K562 (cell line): Measurements from ENCODE around the gene ANKZF1. TPM values are rescaled to one million over a fixed set of nuclear protein-coding genes. Genes with fewer than 3 reads are reported as not detected.

ENCODE experiments used
- ATAC-seq: fragments of 200-7000 bp; cut with Tn5 transposase; 3 replicates; pipeline ENCODE4 v1.9.1; 2020; ENCODE audit warnings: moderate library complexity
- BruUV-seq: library from RNA; stranded (reverse); fragments of 400-500 nt; replicated peaks from 2 replicates; lab custom pipeline; 2021; lab: Mats Ljungman, UMichigan
- CTCF ChIA-PET: fragments of 300-600 bp; formaldehyde crosslinking; extraction: SDS; loops from one replicate; lab custom pipeline; 2021; ENCODE audit warnings: low intra/inter-chr PET ratio; lab: Yijun Ruan, JAX
- POLR2A ChIA-PET: fragments of 300-600, 350-650 bp; sonication (Branson Sonifier 250); formaldehyde crosslinking; extraction: SDS; loops from one replicate; lab custom pipeline; 2021; ENCODE audit warnings: antibody characterized with exemption, inconsistent platforms; lab: Yijun Ruan, JAX
- DNase-seq, 4 experiments: peaks; one replicate each; pipeline versions ENCODE4 v3.0.0 to v3.0.0-alpha.2; 2011 to 2018; ENCODE audit warnings: low spot score in 3 of 4, mixed read lengths in 3 of 4; ENCODE audit errors: extremely low read depth in 1 of 4
- FAIRE-seq: peaks from 2 replicates; lab custom pipeline; 2011; peaks lifted over from hg19 to GRCh38; lab: Jason Lieb, UNC
- H2AFZ ChIP-seq: 2 replicates; pipeline ENCODE4 v1.6.0; 2011; ENCODE audit warnings: low read depth, low read length, control low read depth, inconsistent platforms
- H3K27ac ChIP-seq: fragments of 200-600 bp; 3 replicates; pipeline ENCODE4 v1.8.0; 2011; ENCODE audit warnings: low read depth, mild to moderate bottlenecking, control low read depth, inconsistent platforms, low read length, moderate library complexity, mixed read lengths; ENCODE audit errors: extremely low read depth
- H3K27me3 ChIP-seq, 2 experiments: fragments of 300-600 bp in 1 of 2; 2 replicates in 1 of 2; 3 replicates in 1 of 2; pipeline versions ENCODE4 v1.6.0 to v1.8.0; 2011; ENCODE audit warnings: inconsistent platforms in 2 of 2, low read length in 2 of 2, mild to moderate bottlenecking in 1 of 2, mixed read lengths in 1 of 2, moderate library complexity in 1 of 2; ENCODE audit not compliant: control insufficient read depth in 2 of 2, insufficient read depth in 2 of 2
- H3K36me3 ChIP-seq: fragments of 300-600 bp; 3 replicates; pipeline ENCODE4 v1.8.0; 2011; ENCODE audit warnings: mild to moderate bottlenecking, low read length, inconsistent platforms; ENCODE audit not compliant: control insufficient read depth, insufficient read depth
- H3K4me1 ChIP-seq, 2 experiments: fragments of 200-600 bp in 1 of 2; replicated peaks in 1 of 2; 2 replicates in 1 of 2; 3 replicates in 1 of 2; pipeline versions ENCODE4 v1.5.1 to v1.8.0; 2011; ENCODE audit warnings: inconsistent platforms in 2 of 2, low read length in 2 of 2, mild to moderate bottlenecking in 1 of 2, mixed read lengths in 1 of 2, moderate library complexity in 1 of 2; ENCODE audit not compliant: control insufficient read depth in 2 of 2, insufficient read depth in 2 of 2
- H3K4me2 ChIP-seq: 2 replicates; pipeline ENCODE4 v1.6.1; 2011; ENCODE audit warnings: low read length, control low read depth, inconsistent platforms, mixed read lengths; ENCODE audit not compliant: insufficient read depth
- H3K4me3 ChIP-seq: fragments of 200-600 bp; sonication (generic), shearing (Covaris generic); 2 replicates; pipeline ENCODE4 v1.5.1; 2016; ENCODE audit warnings: control low read depth, inconsistent platforms
- H3K79me2 ChIP-seq: fragments of 200-600 bp; 3 replicates; pipeline ENCODE4 v1.8.0; 2011; ENCODE audit warnings: low read length, inconsistent platforms; ENCODE audit not compliant: control insufficient read depth, insufficient read depth
- H3K9ac ChIP-seq, 2 experiments: 2 replicates each; pipeline versions ENCODE4 v1.6.0 to v1.6.1; 2011; ENCODE audit warnings: low read depth in 2 of 2, low read length in 2 of 2, control low read depth in 1 of 2, inconsistent platforms in 1 of 2, mild to moderate bottlenecking in 1 of 2, mixed read lengths in 1 of 2; ENCODE audit not compliant: insufficient read depth in 1 of 2
- H3K9me1 ChIP-seq: one replicate; pipeline ENCODE4 v1.6.0; 2011; ENCODE audit warnings: inconsistent platforms, mild to moderate bottlenecking, low read length, moderate library complexity; ENCODE audit not compliant: control insufficient read depth, insufficient read depth
- H3K9me3 ChIP-seq: replicated peaks from 2 replicates; pipeline ENCODE4 v1.5.1; 2011; ENCODE audit warnings: low read depth, low read length, inconsistent platforms; ENCODE audit not compliant: control insufficient read depth, insufficient read depth
- H4K20me1 ChIP-seq: replicated peaks from 2 replicates; pipeline ENCODE4 v1.6.1; 2011; ENCODE audit warnings: low read length, inconsistent platforms, mixed read lengths; ENCODE audit not compliant: control insufficient read depth, insufficient read depth
- BCOR ChIP-seq: fragments of 450-650 bp; IDR thresholded peaks from 2 replicates; pipeline ENCODE4 v1.6.1; 2016
- BRD9 ChIP-seq: fragments of 450-650 bp; IDR thresholded peaks from 2 replicates; pipeline ENCODE4 v1.6.1; 2018; ENCODE audit warnings: low read depth; ENCODE audit not compliant: partially characterized antibody
- CHD4 ChIP-seq: fragments of 200-600 bp; sonication (generic); IDR thresholded peaks from 3 replicates; pipeline ENCODE4 v1.6.1; 2012; ENCODE audit warnings: low read depth, mild to moderate bottlenecking, mixed read lengths, low read length, inconsistent platforms; ENCODE audit not compliant: insufficient read depth, insufficient replicate concordance, poor library complexity, severe bottlenecking
- HMGN3 ChIP-seq: IDR thresholded peaks from 2 replicates; pipeline ENCODE4 v1.6.1; 2011; ENCODE audit warnings: borderline replicate concordance, low read depth, mild to moderate bottlenecking, mixed read lengths, low read length; ENCODE audit not compliant: insufficient read length; ENCODE audit errors: extremely low read depth
- NFE2 ChIP-seq: IDR thresholded peaks from 2 replicates; pipeline ENCODE4 v1.6.1; 2014; ENCODE audit warnings: antibody characterized with exemption, low read depth
- PHB ChIP-seq: fragments of 250-450 bp; sonication (Bioruptor Pico); IDR thresholded peaks from 2 replicates; pipeline ENCODE4 v1.5.0; 2021
- RBM34 ChIP-seq: fragments of 200-400 bp; formaldehyde crosslinking; IDR thresholded peaks from 2 replicates; pipeline ENCODE4 v1.6.1; 2018; ENCODE audit warnings: low read length, borderline replicate concordance; ENCODE audit not compliant: insufficient read depth
- ZFP36 ChIP-seq: fragments of 150-350 bp; IDR thresholded peaks from 2 replicates; pipeline ENCODE4 v1.6.1; 2018; ENCODE audit warnings: low read length, low read depth; ENCODE audit not compliant: partially characterized antibody
- ZNF140 ChIP-seq: fragments of 250-450 bp; sonication (Bioruptor Pico); IDR thresholded peaks from 2 replicates; pipeline ENCODE4 v1.8.0; 2021; ENCODE audit warnings: moderate library complexity, mild to moderate bottlenecking, inconsistent platforms
- ZNF212 ChIP-seq: fragments of 450-650 bp; formaldehyde crosslinking; IDR thresholded peaks from 2 replicates; pipeline ENCODE4 v1.4.0; 2020; ENCODE audit warnings: mild to moderate bottlenecking
- ZNF668 ChIP-seq: fragments of 250-450 bp; sonication (Bioruptor Pico); IDR thresholded peaks from 2 replicates; pipeline ENCODE4 v1.8.0; 2022; ENCODE audit warnings: mild to moderate bottlenecking, inconsistent platforms
- WGBS: fragments of 100-300 bp; shearing (Covaris generic); methylation state at CpG from one replicate; pipeline ENCODE4 v1.1.6; 2016; ENCODE audit warnings: low coverage, mixed read lengths; ENCODE audit not compliant: insufficient coverage; ENCODE audit errors: missing lambda C conversion rate; 5-methylcytosine and 5-hydroxymethylcytosine counted together
- in situ Hi-C: fragments of 300-500 bp; cut with MboI; formaldehyde crosslinking; loops from 4 replicates; pipeline ENCODE4 v1.15.0; 2018; ENCODE audit warnings: inconsistent platforms, mixed read lengths
- intact Hi-C: fragments of 100-400 bp; cut with micrococcal nuclease; formaldehyde crosslinking; loops from 2 replicates; pipeline ENCODE4 v1.14.2; 2022
- polyA plus RNA-seq, 8 experiments: library from polyadenylated mRNA; depleted of rRNA in 4 of 8; stranded (reverse) in 5 of 8; unstranded in 3 of 8; fragments of >200 nt; fragmentation: Nextera tagmentation in 2 of 8; fragmentation: Illumina TruSeq in 1 of 8; extraction: Ambion mirVana in 2 of 8; extraction: Trizol in 1 of 8; gene quantifications; 2 replicates each; pipeline versions ENCODE4 v1.2.1 to v1.2.3, GENCODE V29; 2011 to 2014; ENCODE audit warnings: inconsistent platforms in 1 of 8, missing spikeins in 1 of 8
- total RNA-seq, 7 experiments: library from RNA; depleted of rRNA in 6 of 7; stranded (reverse); fragments of >200 nt in 6 of 7; fragmentation: Illumina TruSeq in 2 of 7; extraction: Trizol in 2 of 7; gene quantifications; 2 replicates each; pipeline versions ENCODE4 v1.2.1 to v1.2.3, GENCODE V29; 2011 to 2021; ENCODE audit warnings: low replicate concordance in 1 of 7
- TF ChIP-seq, protein P1 (sequence below): fragments of 450-650 bp; IDR thresholded peaks from 2 replicates; pipeline ENCODE4 v1.6.1; 2016; ENCODE audit warnings: borderline replicate concordance
- TF ChIP-seq, protein P2 (sequence below): sonication (generic); formaldehyde crosslinking; IDR thresholded peaks from 2 replicates; pipeline ENCODE4 v1.8.1; 2023; ENCODE audit warnings: mild to moderate bottlenecking, missing genetic modification reagents

ANKZF1 gene
- total and polyA plus RNA-seq, 9 of the 15 experiments (the other 6 are each of a cell fraction or from before 2014, with no cell fraction given), result 3.1 to 60.6 (median 31.0) TPM

- H3K36me3 ChIP-seq, result peaks cover 65% of the 10 kb centered on the region
- intact Hi-C loops (no loop called here), in situ Hi-C loops (no loop called here)
- H3K9ac ChIP-seq, result no peak overlapping the region
- no TSS peak for BruUV-seq
- no peak overlapping the region for H3K4me3 ChIP-seq
- H3K27me3 ChIP-seq, result no peaks in the 10 kb centered on the region
- TF ChIP-seq, protein P1, sequence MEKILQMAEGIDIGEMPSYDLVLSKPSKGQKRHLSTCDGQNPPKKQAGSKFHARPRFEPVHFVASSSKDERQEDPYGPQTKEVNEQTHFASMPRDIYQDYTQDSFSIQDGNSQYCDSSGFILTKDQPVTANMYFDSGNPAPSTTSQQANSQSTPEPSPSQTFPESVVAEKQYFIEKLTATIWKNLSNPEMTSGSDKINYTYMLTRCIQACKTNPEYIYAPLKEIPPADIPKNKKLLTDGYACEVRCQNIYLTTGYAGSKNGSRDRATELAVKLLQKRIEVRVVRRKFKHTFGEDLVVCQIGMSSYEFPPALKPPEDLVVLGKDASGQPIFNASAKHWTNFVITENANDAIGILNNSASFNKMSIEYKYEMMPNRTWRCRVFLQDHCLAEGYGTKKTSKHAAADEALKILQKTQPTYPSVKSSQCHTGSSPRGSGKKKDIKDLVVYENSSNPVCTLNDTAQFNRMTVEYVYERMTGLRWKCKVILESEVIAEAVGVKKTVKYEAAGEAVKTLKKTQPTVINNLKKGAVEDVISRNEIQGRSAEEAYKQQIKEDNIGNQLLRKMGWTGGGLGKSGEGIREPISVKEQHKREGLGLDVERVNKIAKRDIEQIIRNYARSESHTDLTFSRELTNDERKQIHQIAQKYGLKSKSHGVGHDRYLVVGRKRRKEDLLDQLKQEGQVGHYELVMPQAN, result no peak
- TF ChIP-seq ZNF668 (CRISPR knock-in tag), result no peak
- TF ChIP-seq PHB (CRISPR knock-in tag), result no peak
- no peak for TF ChIP-seq RBM34
- no peak for TF ChIP-seq ZNF140 (CRISPR knock-in tag)
- TF ChIP-seq HMGN3, result no peak
- no peak for TF ChIP-seq ZFP36
- TF ChIP-seq, protein P2, sequence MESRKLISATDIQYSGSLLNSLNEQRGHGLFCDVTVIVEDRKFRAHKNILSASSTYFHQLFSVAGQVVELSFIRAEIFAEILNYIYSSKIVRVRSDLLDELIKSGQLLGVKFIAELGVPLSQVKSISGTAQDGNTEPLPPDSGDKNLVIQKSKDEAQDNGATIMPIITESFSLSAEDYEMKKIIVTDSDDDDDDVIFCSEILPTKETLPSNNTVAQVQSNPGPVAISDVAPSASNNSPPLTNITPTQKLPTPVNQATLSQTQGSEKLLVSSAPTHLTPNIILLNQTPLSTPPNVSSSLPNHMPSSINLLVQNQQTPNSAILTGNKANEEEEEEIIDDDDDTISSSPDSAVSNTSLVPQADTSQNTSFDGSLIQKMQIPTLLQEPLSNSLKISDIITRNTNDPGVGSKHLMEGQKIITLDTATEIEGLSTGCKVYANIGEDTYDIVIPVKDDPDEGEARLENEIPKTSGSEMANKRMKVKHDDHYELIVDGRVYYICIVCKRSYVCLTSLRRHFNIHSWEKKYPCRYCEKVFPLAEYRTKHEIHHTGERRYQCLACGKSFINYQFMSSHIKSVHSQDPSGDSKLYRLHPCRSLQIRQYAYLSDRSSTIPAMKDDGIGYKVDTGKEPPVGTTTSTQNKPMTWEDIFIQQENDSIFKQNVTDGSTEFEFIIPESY, result no peak
- TF ChIP-seq ZNF212, result no peak
- TF ChIP-seq CHD4, result no peak
- TF ChIP-seq BCOR, result no peak
- TF ChIP-seq NFE2, result no peak
- no peak for TF ChIP-seq BRD9
- H3K79me2 ChIP-seq, result peaks cover 26% of the 10 kb centered on the region
- no peak overlapping the region for H2AFZ ChIP-seq
- no peak for FAIRE-seq
- no peaks in the 10 kb centered on the region for H3K9me1 ChIP-seq
- H3K4me1 ChIP-seq, result peaks cover 5 to 10% of the 10 kb centered on the region in 2 experiments; a peak in 4 of 5 replicates
- no peaks in the 10 kb centered on the region for H3K9me3 ChIP-seq
- no peak overlapping the region for H3K27ac ChIP-seq
- no peak for DNase-seq
- POLR2A ChIA-PET, result interaction anchor here (0.9 kb wide), 1 partner anchor 10 kb away, joined by 3 read pairs; no protein-coding TSS in a partner anchor
- H4K20me1 ChIP-seq, result no peaks in the 10 kb centered on the region
- 85% methylated on average over 3 of the region's 3 CpGs for WGBS
- no peak for ATAC-seq
- CTCF ChIA-PET, result no interaction called here
- no peak overlapping the region for H3K4me2 ChIP-seq
Measured at GRCh38 chr2:219234331-219234730, 4.7 kb downstream of the ANKZF1 start.
